HUDEP-2 (cell line): ENCODE measurements around the gene RPS6KC1.
"Not testable (repeated sequence)": the region's sequence is repeated elsewhere in the genome, so short reads cannot be mapped to it uniquely, and the experiment has no call there.

Experiments
- DNase-seq, 76 experiments: peaks; one replicate each; lab custom pipeline; 2025; ENCODE audit not compliant: unreplicated experiment in 76 of 76; lab: John Stamatoyannopoulos, UW

Gene RPS6KC1

GRCh38 chr1:213196328-213197054 lies 145.4 kb downstream of the RPS6KC1 start:
- DNase-seq: not testable (repeated sequence)

GRCh38 chr1:213200630-213201029 lies 149.6 kb downstream of the RPS6KC1 start:
- no peak for DNase-seq

GRCh38 chr1:213201380-213202155 lies 150.5 kb downstream of the RPS6KC1 start:
- peak in 1 of 76 experiments; percentile 6 for DNase-seq

GRCh38 chr1:213211201-213211600 lies 160.2 kb downstream of the RPS6KC1 start:
- DNase-seq: no peak

- not testable (repeated sequence) for DNase-seq
These were observed 168.0 kb downstream of the RPS6KC1 start for GRCh38 chr1:213219076-213219475.

- no peak for DNase-seq
These were observed 170.2 kb downstream of the RPS6KC1 start for GRCh38 chr1:213221209-213221608.

- no peak for DNase-seq
These were observed 176.4 kb downstream of the RPS6KC1 start for GRCh38 chr1:213227458-213227857.

GRCh38 chr1:213231795-213232231 lies 180.8 kb downstream of the RPS6KC1 start:
- no peak for DNase-seq

- DNase-seq: no peak
These were observed 191.8 kb downstream of the RPS6KC1 start for GRCh38 chr1:213242883-213243282.

GRCh38 chr1:213244664-213245091 lies 193.6 kb downstream of the RPS6KC1 start:
- DNase-seq: peak in 22 of 76 experiments; percentile 1 to 56 (median 23)

GRCh38 chr1:213245260-213245910 lies 194.3 kb downstream of the RPS6KC1 start:
- no peak for DNase-seq

- no peak for DNase-seq
These were observed 196.0 kb downstream of the RPS6KC1 start for GRCh38 chr1:213247038-213247437.

GRCh38 chr1:213249395-213249794 lies 198.4 kb downstream of the RPS6KC1 start:
- DNase-seq: no peak

GRCh38 chr1:213250041-213250440 lies 199.0 kb downstream of the RPS6KC1 start:
- no peak for DNase-seq

- DNase-seq: no peak
These were observed 199.4 kb downstream of the RPS6KC1 start for GRCh38 chr1:213250446-213250845.

GRCh38 chr1:213251972-213252371 lies 200.9 kb downstream of the RPS6KC1 start:
- DNase-seq: no peak

GRCh38 chr1:213256438-213257087 lies 205.5 kb downstream of the RPS6KC1 start:
- no peak for DNase-seq

GRCh38 chr1:213260311-213261075 lies 209.5 kb downstream of the RPS6KC1 start:
- peak in 5 of 76 experiments; percentile 0 to 13 (median 5) for DNase-seq

GRCh38 chr1:213264531-213264930 lies 213.5 kb downstream of the RPS6KC1 start:
- no peak for DNase-seq
